Measurements from ENCODE around the gene FCGR3A. TPM values are rescaled to one million over a fixed set of nuclear protein-coding genes. Genes with fewer than 3 reads are reported as not detected.

Gene FCGR3A
- not detected in 2 replicates for total RNA-seq

GRCh38 chr1:161549652-161550051 lies at the start of gene FCGR3A:
Gene FCGR3A (minus strand): TSS chr1:161549818. CDS start chr1:161549736, 82 bp downstream.

GRCh38 chr1:161523817-161524741 lies 25.5 kb downstream of the FCGR3A start, which contains the start of gene HSPA6:
Gene HSPA6 (plus strand): TSS chr1:161524540. CDS start chr1:161524659, 119 bp downstream.

Other genes starting within 250 kb of the FCGR3A start
- 3.5 and 20.9 TPM in 2 replicates for gene MPZ, start 239.8 kb downstream of the FCGR3A start, total RNA-seq
- gene SDHC, start 235.4 kb downstream of the FCGR3A start, total RNA-seq, result 41.8 and 122 TPM in 2 replicates
- not detected in 2 replicates for gene CFAP126, start 181.9 kb downstream of the FCGR3A start, total RNA-seq
- gene FCGR2A, start 44.4 kb downstream of the FCGR3A start, total RNA-seq, result 0.86 and 2.1 TPM in 2 replicates
- gene HSPA6, start 25.3 kb downstream of the FCGR3A start, total RNA-seq, result under 0.01 TPM in 1 of 2 replicates, not detected in the other
- gene FCGR3B, start 81.4 kb upstream of the FCGR3A start, total RNA-seq, result not detected in 2 replicates
- gene FCGR2B, start 113.3 kb upstream of the FCGR3A start, total RNA-seq, result not detected in 2 replicates
- gene FCRLA, start 157.4 kb upstream of the FCGR3A start, total RNA-seq, result 1.2 and 4.6 TPM in 2 replicates
- 9.5 and 11.5 TPM in 2 replicates for gene FCRLB, start 171.7 kb upstream of the FCGR3A start, total RNA-seq
- 19.9 and 37.9 TPM in 2 replicates for gene DUSP12, start 200.0 kb upstream of the FCGR3A start, total RNA-seq
- gene ATF6, start 216.5 kb upstream of the FCGR3A start, total RNA-seq, result 21.6 and 21.8 TPM in 2 replicates

Data from myometrial cell (primary cell).